CD4-positive, alpha-beta T cell treated with Interleukin-6 at 100 ng/mL for 8 hours (primary cell): ENCODE data around the gene TMEM132A.
"Not testable (repeated sequence)": the region's sequence is repeated elsewhere in the genome, so short reads cannot be mapped to it uniquely, and the experiment has no call there.

Experiments used
- DNase-seq: peaks from one replicate; pipeline ENCODE4 v3.0.0-alpha.2; 2020; ENCODE audit warnings: mixed read lengths, low spot score

The TMEM132A gene

GRCh38 chr11:60959431-60959830 is 35.2 kb downstream of the TMEM132A start:
- DNase-seq = no peak

GRCh38 chr11:60960405-60960804 is 36.1 kb downstream of the TMEM132A start:
- no peak for DNase-seq

- DNase-seq = no peak
Observed at GRCh38 chr11:60964801-60965200, 40.5 kb downstream of the TMEM132A start.

GRCh38 chr11:60966890-60967289 is 42.6 kb downstream of the TMEM132A start:
- DNase-seq = no peak

- no peak for DNase-seq
Observed at GRCh38 chr11:60968223-60968622, 44.0 kb downstream of the TMEM132A start.

GRCh38 chr11:60970369-60970774 is 46.1 kb downstream of the TMEM132A start:
- DNase-seq = peak; percentile 81

GRCh38 chr11:60970890-60971289 is 46.6 kb downstream of the TMEM132A start:
- no peak for DNase-seq

- peak; percentile 76 for DNase-seq
Observed at GRCh38 chr11:60971520-60971919, 47.3 kb downstream of the TMEM132A start, which contains the start of gene CD6. Gene CD6, plus strand, starts transcription at chr11:60971680. Its CDS starts 186 bp downstream, at chr11:60971866.

GRCh38 chr11:60972182-60973030 is 48.1 kb downstream of the TMEM132A start:
- peak; percentile 53 for DNase-seq

- no peak for DNase-seq
Observed at GRCh38 chr11:60973699-60974098, 49.4 kb downstream of the TMEM132A start.

- not testable (repeated sequence) for DNase-seq
Observed at GRCh38 chr11:60974316-60974715, 50.1 kb downstream of the TMEM132A start.

GRCh38 chr11:60974726-60975125 is 50.5 kb downstream of the TMEM132A start:
- no peak for DNase-seq

- DNase-seq = no peak
Observed at GRCh38 chr11:60977224-60977623, 53.0 kb downstream of the TMEM132A start.

GRCh38 chr11:60977836-60978235 is 53.6 kb downstream of the TMEM132A start:
- DNase-seq = no peak

GRCh38 chr11:60978546-60979380 is 54.5 kb downstream of the TMEM132A start:
- peak; percentile 44 for DNase-seq

GRCh38 chr11:60981515-60981914 is 57.3 kb downstream of the TMEM132A start:
- no peak for DNase-seq

GRCh38 chr11:60982184-60982583 is 57.9 kb downstream of the TMEM132A start:
- DNase-seq = no peak

GRCh38 chr11:60984149-60984548 is 59.9 kb downstream of the TMEM132A start:
- DNase-seq = no peak

GRCh38 chr11:60984636-60985035 is 60.4 kb downstream of the TMEM132A start:
- no peak for DNase-seq

- no peak for DNase-seq
Observed at GRCh38 chr11:60985501-60985900, 61.2 kb downstream of the TMEM132A start.

GRCh38 chr11:60985991-60986915 is 62.0 kb downstream of the TMEM132A start:
- DNase-seq = peak; percentile 96
